ENCODE measurements around the gene OR56B4.
"Not testable (repeated sequence)": the region's sequence is repeated elsewhere in the genome, so short reads cannot be mapped to it uniquely, and the experiment has no call there.

GRCh38 chr11:6076443-6076842, 31.0 kb upstream of the OR56B4 start:
- not testable (repeated sequence) for TF ChIP-seq CTCF, POLR2A (IDR thresholded peaks at IDR 0.05)

Measured in esophagus squamous epithelium (tissue), 4 donors.